Measurements from ENCODE around the gene NFYC.

NFYC gene

GRCh38 chr1:40803902-40804301 lies 112.4 kb downstream of the NFYC start:
- no peaks in the 10 kb centered on the region for H3K27me3 ChIP-seq (ENCODE audit: insufficient read depth, low read length, poor library complexity, severe bottlenecking)
- no peaks in the 10 kb centered on the region for H3F3A ChIP-seq (ENCODE audit: low read depth)
- no peak overlapping the region for H3K9ac ChIP-seq (ENCODE audit: low read depth, low read length, poor library complexity, severe bottlenecking)
- no peaks in the 10 kb centered on the region for H4K20me1 ChIP-seq (ENCODE audit: insufficient read depth, low read length, poor library complexity, severe bottlenecking)
- H2AFZ ChIP-seq (ENCODE audit: low read length), result no peak overlapping the region
- no peak overlapping the region for H3K4me2 ChIP-seq (ENCODE audit: low read depth, low read length, poor library complexity, severe bottlenecking)
- no peaks in the 10 kb centered on the region for H3K36me3 ChIP-seq (ENCODE audit: insufficient read depth, low read length)
- peaks cover 2% of the 10 kb centered on the region for H3K4me1 ChIP-seq (ENCODE audit: insufficient read depth, low read length, poor library complexity, severe bottlenecking)
- H3K79me2 ChIP-seq (ENCODE audit: insufficient read depth, low read length), result no peaks in the 10 kb centered on the region
- no peaks in the 10 kb centered on the region for H3K9me3 ChIP-seq (ENCODE audit: insufficient read depth, low read depth, low read length)
- H3K9me2 ChIP-seq (replicated peaks; ENCODE audit: low read depth, low read length), result no peaks in the 10 kb centered on the region
- no peak overlapping the region for H3K4me3 ChIP-seq (ENCODE audit: low read length, poor library complexity, severe bottlenecking)
- no peak for TF ChIP-seq CTCF (conservative IDR thresholded peaks at IDR 0.05; ENCODE audit: low read length)
- no peak for TF ChIP-seq EZH2phosphoT487 (IDR thresholded peaks at IDR 0.05; ENCODE audit: borderline replicate concordance)

GRCh38 chr1:40806240-40806639 lies 114.7 kb downstream of the NFYC start:
- Histone ChIP-seq H3K4me3 (ENCODE audit: low read length, poor library complexity, severe bottlenecking) (no peak overlapping the region), H3K79me2 (ENCODE audit: insufficient read depth, low read length) (no peaks in the 10 kb centered on the region), H3K4me2 (ENCODE audit: low read depth, low read length, poor library complexity, severe bottlenecking) (no peak overlapping the region), H4K20me1 (ENCODE audit: insufficient read depth, low read length, poor library complexity, severe bottlenecking) (no peaks in the 10 kb centered on the region), H3K36me3 (ENCODE audit: insufficient read depth, low read length) (no peaks in the 10 kb centered on the region), H3K9me2 (replicated peaks; ENCODE audit: low read depth, low read length) (no peaks in the 10 kb centered on the region), H3K9ac (ENCODE audit: low read depth, low read length, poor library complexity, severe bottlenecking) (no peak overlapping the region), H3F3A (ENCODE audit: low read depth) (no peaks in the 10 kb centered on the region), H3K4me1 (ENCODE audit: insufficient read depth, low read length, poor library complexity, severe bottlenecking) (peaks cover 8% of the 10 kb centered on the region), H2AFZ (ENCODE audit: low read length) (no peak overlapping the region), H3K9me3 (ENCODE audit: insufficient read depth, low read depth, low read length) (no peaks in the 10 kb centered on the region), H3K27me3 (ENCODE audit: insufficient read depth, low read length, poor library complexity, severe bottlenecking) (no peaks in the 10 kb centered on the region)
- TF ChIP-seq EZH2phosphoT487 (IDR thresholded peaks at IDR 0.05; ENCODE audit: borderline replicate concordance), result no peak
- no peak for TF ChIP-seq CTCF (conservative IDR thresholded peaks at IDR 0.05; ENCODE audit: low read length)

- Histone ChIP-seq H4K20me1 (ENCODE audit: insufficient read depth, low read length, poor library complexity, severe bottlenecking) (no peaks in the 10 kb centered on the region), H3K36me3 (ENCODE audit: insufficient read depth, low read length) (no peaks in the 10 kb centered on the region), H3K9me2 (replicated peaks; ENCODE audit: low read depth, low read length) (no peaks in the 10 kb centered on the region), H2AFZ (ENCODE audit: low read length) (no peak overlapping the region), H3K4me1 (ENCODE audit: insufficient read depth, low read length, poor library complexity, severe bottlenecking) (peaks cover 8% of the 10 kb centered on the region), H3K9me3 (ENCODE audit: insufficient read depth, low read depth, low read length) (no peaks in the 10 kb centered on the region), H3K4me3 (ENCODE audit: low read length, poor library complexity, severe bottlenecking) (no peak overlapping the region), H3K9ac (ENCODE audit: low read depth, low read length, poor library complexity, severe bottlenecking) (no peak overlapping the region), H3F3A (ENCODE audit: low read depth) (no peaks in the 10 kb centered on the region), H3K79me2 (ENCODE audit: insufficient read depth, low read length) (no peaks in the 10 kb centered on the region), H3K27me3 (ENCODE audit: insufficient read depth, low read length, poor library complexity, severe bottlenecking) (no peaks in the 10 kb centered on the region), H3K4me2 (ENCODE audit: low read depth, low read length, poor library complexity, severe bottlenecking) (no peak overlapping the region)
- TF ChIP-seq CTCF (conservative IDR thresholded peaks at IDR 0.05; ENCODE audit: low read length), result no peak
- no peak for TF ChIP-seq EZH2phosphoT487 (IDR thresholded peaks at IDR 0.05; ENCODE audit: borderline replicate concordance)
Measured at GRCh38 chr1:40806731-40807695, 115.5 kb downstream of the NFYC start.
